Stimulated activated CD4-positive, alpha-beta T cell treated with anti-CD3 and anti-CD28 coated beads, Interleukin-15, amount 100 ng/mL, for 24 hours (primary cell): Measurements from ENCODE around the gene ISX.

ENCODE experiments used
- DNase-seq: peaks from one replicate; pipeline ENCODE4 v3.0.0-alpha.2; 2020

ISX gene

DNA sequence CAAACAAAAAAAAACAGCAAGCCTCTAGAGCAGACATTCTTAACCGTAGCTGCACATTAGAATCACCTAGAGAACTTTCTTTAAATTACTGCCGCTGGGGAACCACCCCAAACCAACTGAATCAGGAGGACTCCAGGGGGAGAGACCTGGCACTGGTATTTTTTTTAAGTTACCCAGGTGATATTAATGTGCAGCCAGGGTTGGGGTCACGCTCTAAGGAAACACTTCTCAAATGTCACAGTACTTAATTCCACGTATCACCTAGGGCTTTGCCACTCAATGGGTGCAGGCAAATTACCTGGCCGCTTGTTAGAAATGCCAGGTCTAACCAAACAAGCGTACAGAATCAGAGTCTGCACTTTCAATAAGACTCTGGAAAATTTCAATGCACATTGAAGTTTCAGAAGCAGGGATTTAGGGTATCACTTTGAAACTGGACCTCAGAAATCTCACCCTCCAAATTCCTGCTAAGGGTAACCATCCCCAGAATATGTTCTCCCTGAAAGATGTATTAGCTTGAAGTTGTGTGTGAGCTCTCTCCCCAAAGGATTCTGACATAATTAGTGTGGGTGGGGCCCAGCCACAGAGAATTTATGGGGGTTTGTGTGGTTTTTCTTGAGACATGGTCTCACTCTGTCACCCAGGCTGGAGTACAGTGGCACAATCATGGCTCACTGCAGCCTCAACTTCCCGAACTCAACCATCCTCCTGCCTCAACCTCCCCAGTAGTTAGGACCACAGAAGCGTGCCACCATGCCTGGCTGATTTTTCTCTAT, 12.7 kb upstream of the ISX start:
- DNase-seq = no peak

DNA sequence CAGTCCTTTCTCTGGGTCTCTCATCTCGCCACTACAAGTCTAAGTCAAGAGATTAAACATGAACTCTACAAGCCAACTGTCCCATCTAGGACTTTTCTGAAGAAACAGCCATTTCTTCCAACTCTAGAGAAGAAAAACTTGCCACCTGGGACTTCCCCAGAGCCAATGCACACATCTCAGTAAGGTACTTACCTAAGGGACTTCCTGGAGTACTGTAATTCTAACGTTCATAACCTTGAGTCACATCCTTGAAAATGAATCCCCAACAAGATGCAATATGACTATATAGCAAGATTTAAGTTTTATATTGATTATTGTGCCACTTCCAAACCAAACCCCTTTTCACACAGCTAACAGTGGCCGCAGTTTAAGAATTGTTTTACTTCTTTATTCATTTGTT, 11.9 kb upstream of the ISX start:
- DNase-seq = no peak

DNA sequence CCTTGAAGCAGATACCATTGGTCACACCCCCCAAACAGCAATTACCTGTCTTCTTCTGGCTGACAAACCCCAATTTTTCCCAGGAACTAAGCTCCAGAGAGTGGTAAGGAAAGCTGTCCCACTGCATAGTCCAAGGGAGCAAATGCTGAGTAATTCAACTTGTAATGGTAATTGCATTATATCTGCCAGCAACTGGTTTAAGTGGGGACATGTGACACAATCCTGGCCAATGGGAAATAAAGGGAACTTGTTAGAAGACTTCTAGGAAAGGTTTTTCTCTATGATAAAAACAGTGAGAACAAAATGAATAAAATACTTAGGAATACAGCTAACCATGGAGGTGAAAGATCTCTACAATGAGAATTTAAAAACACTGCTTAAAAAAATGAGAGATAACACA, 9.5 kb upstream of the ISX start:
- DNase-seq = no peak

DNA sequence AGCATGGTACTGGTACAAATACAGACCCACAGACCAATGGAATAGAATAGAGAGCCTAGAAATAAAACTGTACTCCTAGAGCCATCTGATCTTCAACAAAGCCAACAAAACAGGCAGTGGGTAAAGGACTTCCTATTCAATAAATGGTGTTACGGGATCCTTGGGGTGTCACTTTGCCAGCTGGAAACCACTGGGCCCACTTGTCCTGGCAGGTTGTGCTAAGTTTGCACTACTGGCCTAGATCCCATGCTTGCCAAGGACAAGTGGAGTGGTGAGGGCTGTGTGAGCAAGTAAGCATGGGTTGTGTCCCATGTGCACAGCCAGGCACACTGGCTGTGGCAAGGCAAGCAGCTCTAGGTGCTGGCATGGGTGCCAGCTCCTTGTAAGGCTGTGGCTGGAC, 8.8 kb upstream of the ISX start:
- no peak for DNase-seq

DNA sequence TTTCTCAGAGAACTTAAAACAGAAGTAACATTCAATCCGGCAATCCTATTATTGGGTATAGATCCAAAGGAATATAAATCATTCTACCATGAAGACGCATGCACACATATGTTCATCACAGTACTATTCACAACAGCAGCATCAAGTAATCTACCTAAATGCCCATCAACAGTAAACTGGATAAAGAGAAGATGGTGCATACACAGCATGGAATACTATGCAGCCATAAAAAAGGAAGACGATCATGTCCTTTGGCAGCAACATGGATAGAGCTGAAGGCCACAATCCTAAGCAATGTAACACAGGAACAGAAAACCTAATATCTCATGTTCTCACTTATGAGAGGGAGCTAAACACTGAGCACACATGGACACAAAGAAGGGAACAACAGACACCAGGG, 6.3 kb upstream of the ISX start:
- no peak for DNase-seq

DNA sequence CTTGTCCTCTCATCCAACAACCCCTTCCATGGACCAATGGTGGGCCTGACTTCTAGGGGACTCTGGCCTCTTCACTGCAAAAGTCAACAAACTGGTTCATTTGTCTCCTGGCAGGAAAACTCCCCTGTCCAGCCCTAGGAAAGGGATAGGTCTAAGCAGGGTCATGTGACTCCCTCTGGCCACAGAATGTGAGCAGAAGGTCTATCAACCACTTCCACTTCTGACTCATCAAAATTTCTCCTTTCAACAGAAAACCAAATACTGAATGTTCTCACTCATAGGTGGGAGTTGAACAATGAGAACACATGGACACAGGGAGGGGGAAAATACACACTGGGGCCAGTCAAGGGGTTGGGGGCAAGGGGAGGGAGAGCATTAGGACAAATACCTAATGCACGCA, 1.3 kb upstream of the ISX start:
- DNase-seq = no peak

DNA sequence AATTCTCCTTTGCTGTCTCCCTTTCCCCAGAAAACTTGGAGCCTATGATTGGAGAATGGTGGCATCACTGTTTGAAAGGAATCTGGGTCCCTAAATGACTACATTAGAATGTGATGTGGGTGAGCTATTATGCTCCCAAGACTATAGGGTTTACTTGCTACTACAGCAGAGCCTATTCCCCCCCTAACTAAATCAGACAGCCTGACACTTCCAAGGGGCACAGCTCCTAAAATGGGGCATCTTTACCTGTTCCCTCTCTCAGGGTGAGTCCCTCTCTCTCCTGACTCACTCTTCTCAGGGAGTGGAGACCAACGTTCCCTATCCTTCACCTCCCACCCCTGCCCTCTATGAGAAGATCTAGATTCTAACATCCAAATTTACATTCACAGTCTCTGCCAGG, 775 bp upstream of the ISX start:
- no peak for DNase-seq

DNA sequence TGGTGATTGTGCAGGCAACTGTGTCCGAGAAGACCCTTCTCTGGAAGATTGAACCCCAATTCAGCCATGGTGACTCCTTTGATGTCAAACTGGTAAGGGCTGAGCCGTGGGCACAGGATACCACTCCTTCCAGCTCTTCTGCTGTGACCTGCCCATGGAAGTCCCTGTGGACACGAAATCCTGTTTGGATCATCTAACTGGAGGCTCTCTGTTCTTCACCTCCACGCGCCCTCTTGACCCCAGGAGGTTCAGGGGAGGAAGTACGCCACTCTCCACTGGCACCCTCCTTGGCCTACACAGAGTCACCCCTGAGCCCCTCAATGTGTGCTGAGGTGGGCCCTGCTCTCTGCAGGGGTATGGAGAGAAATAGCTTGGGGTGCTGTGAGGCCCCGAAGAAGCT, 810 bp downstream of the ISX start:
- no peak for DNase-seq

DNA sequence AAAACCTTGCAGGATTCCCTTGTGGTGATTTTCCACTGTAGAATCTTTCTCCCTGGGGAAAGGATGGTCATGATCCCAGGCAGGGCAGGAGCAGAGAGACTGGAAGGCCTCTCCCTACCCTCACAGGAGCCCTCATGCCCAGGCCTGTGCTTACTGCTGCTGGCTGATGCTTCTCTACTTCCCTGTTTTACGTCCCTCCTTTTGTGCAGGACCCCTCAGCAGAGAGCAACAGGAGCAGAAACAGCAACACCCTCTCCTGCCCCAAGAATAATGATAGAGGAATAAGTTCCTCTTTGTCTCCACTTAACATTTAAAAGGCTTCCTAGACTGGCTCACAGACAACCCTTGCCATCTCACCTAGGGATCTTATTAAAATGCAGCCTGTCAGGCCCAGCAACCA, 3.6 kb downstream of the ISX start:
- DNase-seq = no peak

DNA sequence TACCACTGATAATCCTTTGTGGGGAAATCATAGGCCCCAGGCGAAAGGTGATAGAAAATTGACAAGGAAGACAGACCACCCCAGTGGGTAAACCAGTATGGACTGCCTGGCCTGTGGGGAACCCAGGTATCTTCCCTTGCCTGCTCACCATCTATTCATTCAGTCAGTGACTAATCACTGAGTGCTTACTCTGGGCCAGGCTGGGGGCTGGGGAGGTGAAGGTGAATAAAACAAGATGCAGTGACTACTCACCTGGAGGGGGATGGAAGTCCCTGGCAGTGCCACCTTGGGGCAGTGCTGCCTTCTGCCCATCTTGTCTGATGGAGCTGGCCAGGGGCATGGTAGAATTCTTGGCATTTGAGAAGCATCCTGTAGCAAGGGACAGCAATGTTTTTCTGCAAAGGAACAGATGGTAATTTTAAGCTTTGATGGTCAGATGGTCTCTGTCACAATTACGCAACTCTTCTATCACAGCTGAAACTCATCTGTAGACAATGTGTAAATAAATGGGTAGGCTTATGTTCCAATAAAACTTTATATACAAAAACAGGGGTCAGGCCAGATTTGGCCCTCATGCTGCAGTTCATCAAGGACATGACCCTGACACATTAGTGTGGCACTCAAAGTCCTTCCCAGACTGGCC, 4.6 kb downstream of the ISX start:
- DNase-seq = no peak

DNA sequence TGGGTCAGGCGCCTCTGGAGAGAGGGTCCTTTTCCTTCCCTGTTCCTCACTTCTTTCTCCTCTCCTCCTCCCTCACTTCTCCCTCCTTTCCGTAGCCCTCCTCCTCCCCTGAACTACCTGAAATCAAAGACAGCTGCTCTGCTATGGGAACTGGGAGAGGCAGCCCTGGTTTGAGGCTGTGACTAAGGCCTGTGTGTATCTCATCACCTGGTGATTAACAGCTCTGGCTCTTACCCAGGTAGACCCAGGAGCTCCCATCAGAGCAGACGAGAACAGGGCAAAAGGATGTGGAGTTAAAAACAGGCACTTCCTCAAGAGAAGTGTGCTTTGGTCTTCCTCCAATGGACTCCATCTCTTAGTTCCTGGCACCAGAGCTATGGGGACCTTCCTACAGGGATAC, 5.8 kb downstream of the ISX start:
- no peak for DNase-seq

DNA sequence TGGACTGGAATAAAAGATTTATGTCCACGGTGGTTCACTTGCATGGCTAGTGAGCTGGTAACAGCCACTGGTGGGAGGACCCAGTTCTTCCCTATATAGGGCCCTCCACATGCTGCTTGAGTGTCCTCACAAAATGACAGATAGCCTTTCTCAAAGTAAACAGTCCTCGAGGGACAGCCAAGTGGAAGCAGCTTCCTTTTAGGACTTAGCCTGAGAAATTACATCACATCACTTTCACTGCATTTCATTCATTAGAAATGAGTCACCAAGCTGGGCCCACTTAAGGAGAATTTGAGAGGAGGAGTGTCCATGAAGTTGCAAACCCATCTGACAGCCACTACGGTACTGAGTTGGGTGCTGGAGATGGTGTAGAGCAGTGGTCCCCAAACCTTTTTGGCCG, 7.0 kb downstream of the ISX start:
- DNase-seq = no peak

DNA sequence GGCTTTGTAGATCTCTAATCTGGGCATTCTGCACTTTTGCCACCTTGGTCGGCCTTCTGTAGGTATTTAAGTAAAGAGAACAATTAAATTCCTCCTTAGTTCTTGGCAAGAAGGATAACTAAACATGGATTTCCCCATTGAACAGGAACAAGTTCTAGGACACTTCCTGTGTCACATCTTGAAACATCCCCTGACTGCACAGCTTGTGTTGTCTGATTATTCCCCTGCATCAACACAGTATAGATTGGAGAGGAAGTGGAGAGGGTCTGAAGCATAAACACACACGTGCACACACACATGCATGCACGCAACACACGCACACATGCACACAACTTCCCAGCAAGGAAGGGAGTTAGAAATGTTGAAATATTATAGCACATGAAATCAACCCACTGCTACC, 8.6 kb downstream of the ISX start:
- DNase-seq = no peak

DNA sequence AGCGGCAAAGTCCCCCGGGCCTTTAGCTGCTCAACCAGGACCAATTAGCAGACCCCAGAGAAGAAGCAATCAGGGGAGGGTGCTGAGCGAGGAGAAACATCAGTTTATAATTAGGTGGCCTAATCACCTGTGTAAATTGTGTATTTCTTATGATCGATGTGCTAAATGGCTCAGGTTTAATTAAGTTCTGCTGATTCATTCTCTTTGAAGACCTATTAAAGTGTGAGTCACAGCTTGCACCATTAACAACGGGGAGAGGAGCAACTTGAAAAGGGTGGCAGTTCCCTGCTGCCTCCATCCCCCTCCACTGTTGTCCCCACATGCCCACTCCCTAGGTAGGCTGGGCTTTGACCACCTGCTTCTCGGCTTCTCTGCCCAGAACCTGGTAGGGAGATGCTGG, 10.7 kb downstream of the ISX start:
- no peak for DNase-seq

DNA sequence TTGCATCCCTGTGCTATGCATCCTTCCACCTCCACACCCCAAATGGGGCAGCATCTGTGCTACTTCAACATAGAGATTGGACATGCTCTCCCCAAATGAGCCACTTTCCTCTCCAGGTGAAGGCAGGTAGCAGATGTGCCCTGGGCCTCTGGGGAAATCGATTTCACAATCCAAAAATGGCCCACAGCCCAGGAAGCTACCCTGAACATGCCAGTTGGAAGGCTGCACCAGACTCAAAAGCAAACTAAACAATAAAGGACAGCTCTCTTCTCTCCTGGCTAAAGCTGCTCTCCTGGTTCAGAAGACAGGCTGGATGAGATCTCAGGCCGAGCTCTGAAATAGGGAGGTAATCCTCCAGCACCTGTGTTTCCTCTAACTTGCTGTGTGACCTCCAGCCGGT, 19.7 kb downstream of the ISX start:
- no peak for DNase-seq

DNA sequence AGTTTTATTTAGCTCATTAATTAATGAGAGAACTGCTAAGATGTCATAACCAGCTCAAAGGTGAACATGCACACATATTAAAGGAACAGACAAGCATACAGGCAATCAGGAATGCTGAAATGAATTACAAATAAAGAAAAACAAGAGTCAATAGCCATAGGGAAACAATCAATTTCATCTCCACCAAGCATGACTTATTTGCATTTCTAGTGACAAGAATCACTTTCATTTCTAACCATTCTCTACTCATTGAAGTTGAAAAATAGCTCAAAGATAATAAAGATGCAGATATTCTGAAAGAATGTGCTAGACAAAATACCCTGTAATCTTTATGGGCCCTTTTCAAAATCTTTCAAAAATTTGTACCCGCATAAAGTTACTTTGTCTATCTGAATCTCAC, 23.2 kb downstream of the ISX start:
- no peak for DNase-seq

DNA sequence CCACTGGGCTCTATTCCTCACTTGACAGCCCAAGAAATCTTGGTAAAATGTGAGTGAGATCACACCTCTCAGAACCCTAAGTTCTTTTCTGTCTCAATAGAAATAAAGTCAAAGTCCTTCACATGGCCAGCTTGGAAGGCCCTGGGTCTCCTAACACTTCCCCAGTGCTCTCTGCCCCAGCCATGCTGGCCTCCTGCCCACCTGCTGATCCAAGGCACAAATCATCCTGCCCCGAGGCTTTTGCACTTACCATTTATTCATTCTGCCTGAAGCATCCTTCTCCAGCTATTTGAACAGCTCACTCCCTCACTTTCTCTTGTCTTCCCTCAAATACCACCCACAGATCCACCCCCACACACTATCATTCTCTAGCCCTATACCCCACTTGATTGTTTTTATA, 26.4 kb downstream of the ISX start:
- no peak for DNase-seq

DNA sequence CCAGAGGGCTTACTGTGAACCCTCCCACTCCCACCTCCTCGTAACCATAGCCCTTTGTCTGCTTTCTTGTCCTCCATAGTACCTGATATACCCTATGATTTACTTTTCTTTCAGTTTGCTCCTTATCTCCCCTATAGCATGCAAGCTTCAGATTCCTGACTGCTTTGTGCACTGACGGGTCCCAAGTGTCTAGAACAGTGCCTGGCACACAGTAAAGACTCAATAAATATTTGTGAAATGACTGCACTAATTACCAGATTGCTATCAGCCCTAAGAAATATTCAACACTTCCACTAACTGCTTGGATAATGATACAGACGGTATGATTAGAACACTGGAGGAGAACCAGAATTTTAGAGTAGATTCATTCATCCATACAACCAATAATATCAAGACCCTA, 33.0 kb downstream of the ISX start:
- no peak for DNase-seq

DNA sequence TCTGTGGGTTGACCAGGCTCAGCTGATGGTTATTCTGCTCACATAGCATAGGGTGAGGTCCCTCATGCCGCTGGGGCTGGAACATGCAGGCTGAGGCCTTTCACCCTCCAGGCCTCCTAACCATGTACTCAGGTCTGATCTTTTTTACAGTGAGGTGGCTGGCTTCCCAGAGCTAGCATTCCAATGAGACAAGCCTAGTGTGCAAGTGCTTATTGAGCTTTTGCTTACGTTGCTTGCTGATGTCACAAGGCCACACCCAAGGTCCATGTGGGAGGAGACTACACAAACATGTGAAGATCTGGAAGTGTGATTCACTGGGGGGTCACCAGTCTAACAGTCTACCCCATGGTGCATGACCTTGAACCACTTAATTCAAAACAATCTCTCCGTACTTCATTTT, 33.9 kb downstream of the ISX start:
- no peak for DNase-seq

DNA sequence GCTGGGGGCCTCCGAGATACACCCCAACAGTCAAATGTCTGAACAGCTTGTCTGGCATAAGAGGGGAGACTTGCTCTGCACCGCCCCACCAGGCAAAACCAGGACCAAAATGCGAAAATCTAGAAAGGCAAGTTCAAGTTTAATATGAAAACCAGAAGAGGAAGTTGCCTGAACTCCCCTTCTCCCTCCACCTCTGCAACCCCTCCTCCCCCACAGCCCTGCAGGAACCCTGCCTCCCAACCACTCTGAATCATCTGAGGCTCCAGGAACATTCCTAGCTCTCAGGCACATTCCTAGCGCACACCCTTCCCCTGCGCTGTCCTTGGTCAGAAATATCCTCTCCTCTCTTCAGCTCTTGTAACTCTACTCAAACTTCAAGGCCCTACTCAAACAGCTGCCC, 36.7 kb downstream of the ISX start:
- no peak for DNase-seq

DNA sequence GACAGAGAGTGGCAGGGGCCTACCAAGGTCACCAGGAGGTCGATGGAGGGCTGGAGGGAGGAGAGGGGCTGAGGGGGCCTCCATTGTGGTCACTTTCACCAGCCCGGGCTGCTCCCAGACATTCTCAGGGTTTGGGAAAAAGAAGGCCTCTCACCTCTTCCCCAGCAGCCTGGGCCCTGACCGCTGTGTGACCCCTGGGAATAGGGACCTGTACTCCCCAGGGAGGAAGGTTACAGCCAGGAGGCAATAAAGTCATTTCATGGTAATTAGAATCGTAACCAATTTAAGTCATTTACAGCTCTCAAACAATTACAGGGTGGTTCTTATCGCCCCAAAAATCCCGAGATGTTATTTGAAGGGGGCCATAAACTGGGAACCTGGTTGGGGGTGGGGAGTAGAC, 37.8 kb downstream of the ISX start:
- no peak for DNase-seq

DNA sequence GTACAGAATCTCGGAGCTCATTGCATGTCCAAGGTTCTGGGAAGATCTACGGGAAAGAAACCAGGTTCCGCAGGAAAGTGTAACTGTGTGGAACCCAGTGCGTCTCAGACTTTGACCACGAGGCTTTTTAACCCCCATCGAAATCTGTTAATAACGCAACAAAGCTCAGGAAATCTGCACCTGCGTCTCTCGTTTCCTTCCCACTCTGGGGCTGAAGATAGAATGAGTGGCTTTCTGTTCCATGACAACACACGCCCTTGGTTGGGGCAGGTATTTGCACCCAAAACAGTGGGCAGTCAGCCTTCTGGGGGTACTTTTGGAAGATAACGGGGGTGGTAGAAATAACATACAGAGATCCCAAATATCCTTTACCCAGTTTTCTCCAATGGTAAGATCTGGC, 38.5 kb downstream of the ISX start:
- DNase-seq = no peak

DNA sequence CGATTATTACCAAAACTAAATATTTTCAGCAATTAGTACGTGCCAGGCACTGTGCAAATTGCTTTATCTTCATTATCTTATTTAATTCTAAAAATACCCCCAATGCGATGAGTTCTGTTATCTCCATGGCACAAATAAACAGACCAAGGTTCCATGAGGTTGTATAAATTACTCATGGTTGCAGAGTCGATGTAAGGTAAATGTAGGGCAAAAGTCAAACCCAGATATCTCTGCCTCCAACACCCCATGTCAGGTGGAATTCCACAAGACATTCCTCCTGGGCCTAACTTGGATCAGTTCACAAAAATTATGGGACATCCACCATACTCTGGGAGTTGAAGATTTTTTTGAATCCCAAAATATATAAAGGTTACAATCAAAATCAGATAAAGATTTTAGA, 43.7 kb downstream of the ISX start:
- DNase-seq = no peak

DNA sequence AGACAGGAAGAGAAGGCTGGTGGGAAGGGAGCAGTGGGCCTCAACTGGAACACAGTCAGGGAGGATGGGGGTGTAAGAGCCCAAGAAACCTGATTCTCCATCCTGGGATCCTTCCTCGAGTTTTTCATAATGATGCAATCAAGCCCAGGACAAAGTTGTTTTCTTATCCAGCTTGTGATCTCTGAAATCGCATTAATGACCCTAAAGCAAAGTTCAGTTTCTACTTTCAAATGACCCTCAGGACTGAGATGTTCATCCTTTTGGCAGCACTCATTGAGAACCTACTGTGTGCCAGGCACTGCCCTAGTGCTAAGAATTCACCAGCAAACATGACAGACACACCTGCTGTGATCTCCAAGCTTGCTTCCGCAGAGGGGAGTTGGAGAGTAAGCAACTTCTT, 45.3 kb downstream of the ISX start:
- no peak for DNase-seq

DNA sequence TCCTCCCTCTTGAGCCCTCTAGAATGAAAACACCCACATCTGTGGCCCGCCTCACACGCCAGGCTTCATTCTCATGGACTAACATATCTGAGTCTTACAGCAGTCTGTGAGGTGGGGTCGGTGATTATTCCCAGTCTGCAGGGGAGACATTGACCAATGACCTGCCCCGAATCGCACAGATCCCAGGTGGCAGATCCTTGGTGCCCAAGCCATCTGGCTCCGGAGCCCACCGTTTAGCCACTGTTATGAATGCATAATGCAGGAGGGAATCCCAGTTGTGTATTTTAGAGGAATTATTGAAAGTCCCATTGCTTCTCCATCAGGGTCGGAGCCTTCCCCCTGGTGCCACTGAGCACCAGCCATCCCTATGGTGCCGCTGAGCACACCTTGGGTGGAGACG, 47.4 kb downstream of the ISX start:
- DNase-seq = no peak
